Adipose tissue (tissue), 3 donors: ENCODE results near the gene PLXNA2. TPM values are rescaled to one million over a fixed set of nuclear protein-coding genes. Genes with fewer than 3 reads are reported as not detected.

Source experiments
- H3K27ac ChIP-seq: one replicate; pipeline ENCODE4 v1.5.1; 2013; ENCODE audit warnings: low read depth, low read length
- WGBS, 3 donors: extraction: QIAGEN DNeasy Blood & Tissue Kit; methylation state at CpG; one replicate each; pipeline ENCODE4 v1.1.7; 2013; 5-methylcytosine and 5-hydroxymethylcytosine counted together
- polyA plus RNA-seq, 3 donors: library from polyadenylated mRNA; stranded (reverse); fragments of 200-250 nt; gene quantifications; one replicate each; pipeline ENCODE4 v1.2.3, GENCODE V29; 2013
- donor health status: healthy with polysubstance abuse.
- donor health status: Bipolar disorder and iron deficiency.
- donor health status: healthy.

PLXNA2 gene
- polyA plus RNA-seq, 3 donors: 8.1 to 48.7 (median 14.0) TPM

DNA sequence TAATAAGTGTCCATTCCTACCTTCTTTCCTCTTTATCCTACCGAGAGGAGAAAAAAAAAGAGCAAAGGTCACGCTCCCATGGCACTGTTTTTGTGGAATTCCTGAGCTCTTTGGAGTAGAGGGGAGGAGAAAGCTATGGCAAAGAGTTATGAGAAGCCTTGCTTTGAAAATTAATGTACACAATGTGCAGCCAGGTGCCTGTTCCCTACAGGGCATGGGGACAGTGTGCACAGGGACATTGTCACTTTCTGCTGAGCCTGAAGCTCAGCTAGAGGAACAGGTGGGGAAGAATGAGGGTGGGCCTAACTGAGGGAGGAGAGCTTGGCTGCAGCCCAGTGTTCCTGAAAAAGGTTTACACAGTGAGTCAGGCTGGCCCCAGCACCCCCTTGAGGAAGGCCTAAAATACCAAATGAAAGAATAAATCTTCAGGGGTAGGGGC, 66.1 kb downstream of the PLXNA2 start:
- 63 to 78% (median 64%) methylated on average over 2 of the region's 2 CpGs for WGBS, 3 donors
- H3K27ac ChIP-seq: no peak overlapping the region

DNA sequence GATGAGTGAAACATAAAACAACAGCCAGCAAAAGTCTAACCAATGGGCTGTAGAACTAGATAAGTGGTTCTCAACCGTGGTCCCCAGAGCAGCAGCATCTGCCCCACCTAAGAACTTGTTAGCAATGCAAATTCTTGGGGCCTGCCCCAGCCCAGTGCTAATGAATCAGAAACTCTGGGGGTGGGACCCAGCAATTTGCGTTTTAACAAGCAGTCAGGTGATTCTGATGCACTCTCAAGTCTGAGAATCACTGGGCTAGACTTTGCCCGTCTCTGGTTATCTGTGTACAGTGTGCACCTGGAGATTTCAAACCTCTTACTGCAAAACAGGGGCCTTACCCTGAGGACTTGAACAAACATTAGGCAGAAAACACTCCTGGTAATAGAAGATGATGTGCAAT, 66.5 kb downstream of the PLXNA2 start:
- 24 to 54% (median 51%) methylated on average over 3 of the region's 3 CpGs for WGBS, 3 donors
- H3K27ac ChIP-seq: no peak overlapping the region

DNA sequence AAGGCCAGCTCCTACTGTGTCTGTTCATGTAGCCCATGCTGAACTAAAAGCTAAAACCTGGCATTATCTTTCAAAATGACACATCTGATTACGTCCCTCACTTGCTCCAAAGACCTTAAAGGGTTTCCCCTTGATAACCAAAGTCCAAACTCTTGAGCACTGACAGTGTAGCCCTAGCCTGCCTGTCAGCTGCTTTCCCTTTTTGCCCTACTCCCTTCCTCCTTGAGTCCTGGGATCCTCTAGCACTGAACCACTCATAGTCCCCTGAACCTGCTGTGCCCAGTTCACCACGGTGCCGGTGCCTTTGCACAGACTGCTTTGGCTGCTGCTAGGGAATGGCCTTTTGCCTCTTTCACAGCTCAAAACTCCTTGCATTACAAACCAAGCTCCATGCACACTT, 67.5 kb downstream of the PLXNA2 start:
- 67 to 92% (median 70%) methylated on average over 3 of the region's 3 CpGs for WGBS, 3 donors
- H3K27ac ChIP-seq: no peak overlapping the region

DNA sequence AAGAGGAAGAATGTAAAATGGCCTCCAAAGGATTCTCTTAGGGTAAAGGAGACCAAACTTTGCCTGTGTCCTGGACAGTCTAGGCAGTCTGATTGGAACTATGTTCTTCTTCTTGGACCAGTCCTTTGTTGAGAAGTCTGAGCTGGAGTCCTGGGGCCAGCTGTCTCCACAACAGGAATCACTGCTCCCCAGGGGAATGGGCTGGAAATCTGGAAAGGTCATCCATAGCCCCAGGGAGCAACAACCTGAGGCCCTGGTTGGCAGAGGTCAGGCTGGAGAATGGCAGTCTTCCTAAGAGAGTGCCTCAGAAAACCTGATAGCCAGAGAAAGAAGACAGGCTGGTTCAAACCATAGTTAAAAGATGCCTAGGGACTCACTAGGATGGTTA, 68.7 kb downstream of the PLXNA2 start:
- no peak overlapping the region for H3K27ac ChIP-seq

- H3K27ac ChIP-seq: no peak overlapping the region
- WGBS, 3 donors: 37 to 66% (median 65%) methylated on average over 6 of the region's 6 CpGs
Observed at GRCh38 chr1:208174731-208175507, 69.3 kb downstream of the PLXNA2 start.

GRCh38 chr1:208174200-208174599, 70.0 kb downstream of the PLXNA2 start:
- WGBS, 3 donors: 79 to 88% (median 80%) methylated on average over 5 of the region's 5 CpGs
- no peak overlapping the region for H3K27ac ChIP-seq

- H3K27ac ChIP-seq: no peak overlapping the region
Observed at GRCh38 chr1:208173749-208174148, 70.4 kb downstream of the PLXNA2 start.

GRCh38 chr1:208172423-208173145, 71.6 kb downstream of the PLXNA2 start:
- no peak overlapping the region for H3K27ac ChIP-seq
- 81 to 84% (median 82%) methylated on average over 6 of the region's 6 CpGs for WGBS, 3 donors

More at GRCh38 chr1:208173749-208174148, 70.4 kb downstream of the PLXNA2 start:
- 91 to 98% (median 91%) methylated on average over 6 of the region's 6 CpGs for WGBS, 3 donors

DNA sequence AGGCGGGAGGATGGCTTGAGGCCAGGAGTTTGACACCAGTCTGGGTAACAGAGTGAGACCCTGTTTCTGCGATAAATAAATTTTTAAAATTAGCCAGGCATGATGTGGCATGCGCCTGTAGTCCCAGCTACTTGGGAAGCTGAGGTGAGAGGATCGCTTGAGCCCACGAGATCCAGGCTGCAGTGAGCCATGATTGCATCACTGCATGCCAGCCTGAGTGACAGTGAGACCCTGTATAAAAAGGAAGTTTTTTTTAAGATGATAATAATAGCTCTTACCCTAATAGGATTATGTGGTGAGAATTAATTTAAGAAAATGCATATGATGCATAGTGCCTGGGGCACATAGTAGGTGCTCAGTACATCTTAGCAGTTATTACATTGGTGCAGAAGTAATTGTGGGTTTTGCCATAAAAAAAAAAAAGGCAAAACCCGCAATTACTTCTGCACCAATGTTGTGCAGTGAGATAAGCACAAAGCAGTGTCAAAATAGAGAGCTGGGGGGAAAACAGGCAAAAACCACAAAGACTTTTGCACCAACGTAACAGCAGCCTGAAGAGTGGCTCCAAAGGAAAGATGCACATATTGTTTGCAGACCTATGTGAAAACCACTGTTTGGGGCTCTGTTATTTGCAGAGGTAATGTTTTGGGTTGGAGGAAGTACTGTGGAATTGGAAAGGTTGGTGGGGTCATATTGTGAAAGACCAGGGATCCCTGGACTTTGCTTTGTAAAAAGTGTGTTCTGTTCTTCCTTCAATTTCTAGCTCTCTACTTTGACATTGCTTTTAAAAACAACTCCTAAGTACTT, 72.4 kb downstream of the PLXNA2 start:
- WGBS, 3 donors: 70 to 91% (median 80%) methylated on average over 7 of the region's 7 CpGs

DNA sequence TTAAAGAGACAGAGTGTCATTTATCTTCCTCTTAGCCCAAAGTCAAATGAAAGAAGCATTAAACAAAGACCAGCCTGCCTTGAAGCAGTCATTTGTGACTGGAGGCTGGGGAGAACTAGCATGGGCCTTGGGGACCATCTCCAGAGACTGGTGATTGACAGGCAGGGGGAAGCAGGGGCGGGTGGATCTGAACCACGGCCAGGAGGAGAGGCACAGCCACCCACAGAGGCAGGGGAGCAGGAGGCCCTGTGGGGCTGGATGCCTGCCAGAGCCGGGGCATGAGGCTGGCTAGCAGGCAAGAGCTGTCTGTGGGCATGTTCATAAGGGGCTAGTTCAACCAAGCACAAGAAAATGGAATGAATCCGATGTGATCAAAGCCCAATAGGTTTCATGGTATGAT, 73.9 kb downstream of the PLXNA2 start:
- no peak overlapping the region for H3K27ac ChIP-seq
- 26 to 43% (median 41%) methylated on average over 4 of the region's 4 CpGs for WGBS, 3 donors

More for the DNA sequence above, 72.4 kb downstream of the PLXNA2 start:
- no peak overlapping the region for H3K27ac ChIP-seq

DNA sequence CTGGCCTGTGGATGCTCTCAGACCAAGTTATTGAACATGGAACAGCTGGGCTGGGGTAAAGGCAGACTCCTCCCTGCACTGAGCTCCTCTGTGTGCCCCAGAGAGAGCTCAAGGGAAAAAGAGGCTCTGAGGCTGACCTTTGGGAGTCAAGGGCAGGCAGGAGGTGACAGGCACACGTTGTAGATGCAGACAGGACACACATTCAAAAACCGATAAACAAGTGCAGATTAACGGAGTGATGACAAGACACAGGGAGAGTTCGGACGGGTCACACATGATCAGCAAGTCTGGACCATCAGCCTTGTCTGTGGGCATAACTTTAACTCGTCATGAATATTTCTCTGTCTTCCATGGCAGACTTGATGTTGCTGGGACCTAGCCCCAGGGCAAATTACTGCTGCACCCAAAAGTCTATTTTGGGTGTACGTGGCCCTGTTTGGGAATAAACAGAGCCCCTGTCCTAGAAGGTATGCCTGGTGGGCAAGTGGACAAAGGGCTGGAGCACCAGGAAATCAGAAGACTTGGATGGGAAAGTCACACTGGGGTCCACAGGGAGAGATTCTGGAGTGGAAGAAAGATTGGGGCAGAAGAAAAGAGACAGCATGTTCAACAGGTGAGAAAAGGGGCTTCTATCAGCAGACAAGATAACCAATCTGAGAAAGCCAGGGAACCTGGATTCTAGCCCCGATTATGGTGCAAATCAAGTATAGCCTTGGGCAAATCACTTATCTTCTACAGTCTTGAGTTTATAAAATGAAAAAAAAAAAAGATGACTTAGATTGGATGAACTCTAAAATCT, 74.9 kb downstream of the PLXNA2 start:
- no peak overlapping the region for H3K27ac ChIP-seq
- WGBS, 3 donors: 79 to 92% (median 90%) methylated on average over 8 of the region's 8 CpGs

DNA sequence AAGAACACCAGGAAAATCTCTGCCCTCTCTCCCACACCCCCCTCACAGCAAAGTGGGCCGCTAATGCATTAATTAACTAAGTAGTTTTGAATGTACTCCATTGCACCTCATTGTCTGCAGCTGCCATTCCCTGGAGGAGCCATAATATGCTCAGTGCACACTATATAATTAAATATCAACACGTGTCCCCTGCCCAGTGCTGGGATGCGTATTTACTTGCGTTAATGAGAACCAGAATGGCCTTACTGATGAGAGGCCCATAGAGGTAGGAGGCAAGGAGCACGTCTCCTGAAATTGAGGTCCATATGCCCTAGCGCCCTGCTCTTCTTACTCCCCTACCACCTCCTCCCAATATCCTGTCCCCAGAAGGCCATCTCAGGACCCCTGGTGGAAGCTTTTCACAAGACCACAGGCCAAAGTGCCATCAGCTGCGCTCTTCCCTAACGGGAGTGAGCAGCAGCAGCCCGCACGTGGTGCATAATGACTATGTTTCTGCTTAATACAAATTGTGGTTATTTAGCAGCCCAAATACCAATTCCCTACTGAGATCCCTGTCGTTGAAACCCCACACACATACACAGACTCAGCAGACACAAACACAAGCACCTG, 76.8 kb downstream of the PLXNA2 start:
- no peak overlapping the region for H3K27ac ChIP-seq
- WGBS, 3 donors: 82 to 88% (median 86%) methylated on average over 11 of the region's 11 CpGs

DNA sequence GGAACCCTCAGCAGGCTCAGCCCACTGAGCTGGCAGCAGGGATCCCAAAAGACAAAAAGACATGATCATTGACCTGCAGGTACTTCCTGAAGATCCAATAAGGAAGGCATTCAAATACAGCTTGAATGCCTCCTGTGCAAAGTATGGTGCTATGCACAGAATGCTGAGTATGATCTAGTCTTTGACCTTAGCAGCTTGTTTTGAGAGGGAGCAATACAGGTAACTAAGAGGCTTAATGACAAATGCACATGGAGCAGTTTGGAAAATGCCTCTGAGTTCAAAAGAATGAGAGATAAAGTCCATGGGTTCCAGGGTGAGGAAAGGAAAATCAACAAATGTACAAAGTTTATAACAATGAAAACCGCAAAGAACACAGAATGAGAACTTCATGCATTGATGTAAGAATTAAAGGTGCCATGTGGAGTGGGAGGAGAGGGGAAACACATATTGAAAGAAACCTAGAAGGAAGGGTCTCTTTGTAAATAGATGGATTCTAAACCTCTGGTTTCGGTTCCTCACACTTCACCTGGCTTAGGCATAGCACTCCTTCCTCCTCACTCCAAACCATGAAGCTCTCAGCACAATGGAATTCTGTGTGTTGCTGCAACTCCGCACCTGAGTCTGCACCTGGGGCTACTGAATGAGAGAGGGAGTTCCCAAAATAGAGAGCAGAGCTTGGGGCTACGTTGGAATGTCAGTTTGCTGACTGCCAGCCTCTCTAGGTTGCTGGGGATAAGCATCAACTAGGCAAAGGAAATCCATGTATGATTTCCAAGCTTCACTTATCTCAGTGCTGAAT, 77.6 kb downstream of the PLXNA2 start:
- no peak overlapping the region for H3K27ac ChIP-seq
- 80 to 94% (median 87%) methylated on average over 4 of the region's 4 CpGs for WGBS, 3 donors

- H3K27ac ChIP-seq: no peak overlapping the region
- WGBS, 3 donors: 74 to 86% (median 76%) methylated on average over 6 of the region's 6 CpGs
Observed at GRCh38 chr1:208165659-208166058, 78.5 kb downstream of the PLXNA2 start.

DNA sequence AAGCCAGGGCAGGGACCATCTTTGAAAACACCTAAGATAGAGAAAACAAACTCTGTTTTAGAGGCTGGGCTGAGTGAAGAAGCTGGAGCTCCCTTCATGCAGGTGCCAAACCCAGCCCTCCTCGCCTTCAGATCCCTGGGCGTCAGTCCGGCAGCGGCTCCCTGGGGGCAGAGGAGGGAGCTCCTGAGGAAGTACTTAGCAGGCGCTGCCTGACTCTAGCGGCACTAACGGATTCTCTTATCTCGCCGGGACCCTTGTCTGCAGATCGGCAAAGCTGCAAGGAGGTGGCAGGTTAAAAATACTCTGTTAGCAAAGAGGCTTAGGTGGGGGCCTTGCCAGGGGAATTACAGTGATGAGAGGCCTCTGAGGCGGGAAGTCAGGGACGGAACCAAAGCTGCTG, 79.6 kb downstream of the PLXNA2 start:
- 43 to 58% (median 47%) methylated on average over 12 of the region's 12 CpGs for WGBS, 3 donors
- no peak overlapping the region for H3K27ac ChIP-seq

DNA sequence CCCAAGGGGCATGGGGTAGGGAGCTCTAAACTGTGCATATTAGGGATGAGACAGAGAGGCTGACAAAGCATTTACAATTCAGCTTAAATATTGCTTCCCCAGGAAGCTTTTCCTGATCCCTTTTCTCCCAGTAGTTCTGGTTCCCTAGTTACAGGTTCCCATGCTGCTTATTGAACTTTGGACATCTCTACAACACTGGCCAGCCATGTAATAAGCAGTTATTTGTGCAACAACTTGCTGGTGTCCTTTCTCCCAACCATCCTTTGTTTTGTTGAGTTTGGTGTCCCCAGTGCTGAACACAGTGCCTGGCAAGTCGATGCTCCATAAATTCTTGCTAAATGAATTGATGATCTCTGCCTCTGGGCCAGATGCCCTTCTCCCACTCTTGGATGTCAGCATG, 80.6 kb downstream of the PLXNA2 start:
- 88 to 95% (median 88%) methylated on average over 1 of the region's 1 CpG for WGBS, 3 donors
- no peak overlapping the region for H3K27ac ChIP-seq

DNA sequence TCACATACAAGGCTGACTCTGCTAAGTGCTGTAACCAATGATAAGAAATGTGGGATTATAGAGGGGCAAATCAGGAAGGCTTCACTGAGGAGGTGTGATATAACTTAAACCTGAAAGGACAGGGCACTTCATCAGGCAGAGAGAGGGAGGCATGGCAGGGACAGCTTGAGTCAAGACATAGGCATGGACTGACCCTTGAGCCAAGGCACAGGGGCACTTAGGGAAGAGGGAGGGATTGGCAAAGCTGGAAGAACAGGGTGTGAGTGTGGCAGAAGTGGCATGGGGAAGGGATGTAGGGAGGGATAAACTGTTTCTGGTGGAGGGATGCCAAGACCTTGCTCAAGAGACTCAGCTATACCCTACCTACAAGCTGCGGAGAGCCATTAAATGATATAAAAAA, 81.3 kb downstream of the PLXNA2 start:
- WGBS, 3 donors: 81 to 93% (median 86%) methylated on average over 1 of the region's 1 CpG
- no peak overlapping the region for H3K27ac ChIP-seq
